ENCODE measurements around the gene NID1.
"Not testable (repeated sequence)": the region's sequence is repeated elsewhere in the genome, so short reads cannot be mapped to it uniquely, and the experiment has no call there.

The NID1 gene

DNA sequence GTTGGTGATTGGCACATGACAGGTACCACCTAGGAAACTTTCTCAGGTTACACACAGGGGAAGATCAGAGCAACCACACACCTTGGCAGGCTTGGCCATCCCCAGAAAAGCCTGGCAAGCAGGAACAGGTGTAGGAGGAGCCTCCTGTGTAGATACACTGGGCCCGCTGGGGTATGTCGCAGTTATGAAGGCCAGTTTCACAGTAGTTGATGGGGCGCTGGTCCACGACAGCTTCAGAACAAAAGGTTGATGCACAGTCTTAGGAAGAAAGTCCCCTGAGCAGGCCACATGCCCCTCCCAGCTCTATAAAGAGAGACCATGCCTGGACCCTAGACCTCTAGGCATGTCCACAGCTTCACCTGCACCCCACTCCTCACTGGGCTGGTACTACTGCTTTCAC lies 51.6 kb downstream of the NID1 start:
- no peak overlapping the region for H3K27ac Mint-ChIP-seq

DNA sequence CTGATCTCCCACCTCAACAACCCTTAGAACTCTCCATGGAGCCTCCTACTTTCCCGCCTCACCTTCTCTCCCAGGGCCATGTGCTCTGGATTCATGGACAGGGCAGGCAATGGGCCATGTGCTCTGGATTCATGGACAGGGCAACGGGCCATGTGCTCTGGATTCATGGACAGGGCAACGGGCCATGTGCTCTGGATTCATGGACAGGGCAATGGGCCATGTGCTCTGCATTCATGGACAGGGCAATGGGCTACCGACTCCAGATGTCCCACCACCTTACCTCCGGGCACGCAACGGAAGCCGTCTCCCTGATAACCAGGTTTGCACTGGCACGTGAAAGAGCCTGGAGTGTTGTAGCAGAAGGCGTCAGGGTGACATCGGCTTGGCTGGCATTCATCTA lies 53.2 kb downstream of the NID1 start:
- Mint-ChIP-seq H3K9me3 (no peaks in the 10 kb centered on the region), H3K27me3 (no peaks in the 10 kb centered on the region), H3K4me3 (no peak overlapping the region), H3K27ac (no peak overlapping the region), H3K4me1 (ENCODE audit: low read depth) (no peaks in the 10 kb centered on the region), H3K36me3 (ENCODE audit: low read depth) (no peaks in the 10 kb centered on the region)

More for the DNA sequence above, 51.6 kb downstream of the NID1 start:
- H3K27me3 Mint-ChIP-seq, result no peaks in the 10 kb centered on the region
- no peaks in the 10 kb centered on the region for H3K9me3 Mint-ChIP-seq
- H3K36me3 Mint-ChIP-seq (ENCODE audit: low read depth), result no peaks in the 10 kb centered on the region
- H3K4me1 Mint-ChIP-seq (ENCODE audit: low read depth), result no peaks in the 10 kb centered on the region
- no peak overlapping the region for H3K4me3 Mint-ChIP-seq

DNA sequence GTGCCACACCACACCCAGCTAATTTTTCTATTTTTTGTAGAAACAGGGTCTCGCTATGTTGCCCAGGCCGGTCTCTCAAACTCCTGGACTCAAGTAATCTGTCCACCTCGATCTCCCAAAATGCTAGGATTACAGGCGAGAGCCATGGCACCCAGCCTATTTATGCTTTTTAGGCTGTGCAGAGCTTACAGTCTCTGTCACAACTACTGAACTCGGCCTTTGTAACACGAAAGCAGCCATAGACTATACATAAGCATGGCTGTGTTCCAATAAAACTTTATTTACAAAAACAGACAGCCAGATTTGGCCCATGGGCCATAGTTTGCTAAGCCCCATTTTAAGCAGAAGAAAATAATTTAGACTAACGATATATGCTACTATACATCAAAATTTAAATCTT lies 54.4 kb downstream of the NID1 start:
- Mint-ChIP-seq H3K9me3 (no peaks in the 10 kb centered on the region), H3K36me3 (ENCODE audit: low read depth) (no peaks in the 10 kb centered on the region), H3K27ac (no peak overlapping the region), H3K4me3 (no peak overlapping the region), H3K4me1 (ENCODE audit: low read depth) (no peaks in the 10 kb centered on the region), H3K27me3 (no peaks in the 10 kb centered on the region)

DNA sequence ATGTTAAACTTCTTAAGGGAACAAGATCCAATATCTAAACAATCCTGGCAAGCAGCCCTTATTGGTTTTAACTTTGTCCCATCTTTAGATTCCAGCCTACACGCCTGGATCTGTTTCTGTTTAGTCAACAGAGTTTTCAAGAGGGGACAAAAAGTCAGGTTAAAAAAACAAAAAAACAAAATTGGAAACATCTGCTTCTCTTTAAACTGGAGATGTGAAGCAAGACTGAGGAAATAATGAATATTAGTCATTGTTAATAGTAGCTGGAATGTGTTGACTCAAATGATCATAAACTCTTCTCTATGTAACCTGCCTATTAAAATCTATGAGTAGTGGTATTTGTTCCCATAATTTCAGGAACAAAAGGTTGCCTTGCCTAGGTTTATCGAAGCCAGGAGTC lies 55.0 kb downstream of the NID1 start:
- Mint-ChIP-seq H3K36me3 (ENCODE audit: low read depth) (no peaks in the 10 kb centered on the region), H3K27me3 (no peaks in the 10 kb centered on the region), H3K9me3 (no peaks in the 10 kb centered on the region), H3K27ac (no peak overlapping the region), H3K4me1 (ENCODE audit: low read depth) (no peaks in the 10 kb centered on the region), H3K4me3 (no peak overlapping the region)

GRCh38 chr1:236009191-236009590 lies 55.7 kb downstream of the NID1 start:
- Mint-ChIP-seq H3K36me3 (ENCODE audit: low read depth) (no peaks in the 10 kb centered on the region), H3K9me3 (no peaks in the 10 kb centered on the region), H3K27me3 (no peaks in the 10 kb centered on the region), H3K4me1 (ENCODE audit: low read depth) (peaks cover under 1% of the 10 kb centered on the region), H3K4me3 (no peak overlapping the region), H3K27ac (no peak overlapping the region)

DNA sequence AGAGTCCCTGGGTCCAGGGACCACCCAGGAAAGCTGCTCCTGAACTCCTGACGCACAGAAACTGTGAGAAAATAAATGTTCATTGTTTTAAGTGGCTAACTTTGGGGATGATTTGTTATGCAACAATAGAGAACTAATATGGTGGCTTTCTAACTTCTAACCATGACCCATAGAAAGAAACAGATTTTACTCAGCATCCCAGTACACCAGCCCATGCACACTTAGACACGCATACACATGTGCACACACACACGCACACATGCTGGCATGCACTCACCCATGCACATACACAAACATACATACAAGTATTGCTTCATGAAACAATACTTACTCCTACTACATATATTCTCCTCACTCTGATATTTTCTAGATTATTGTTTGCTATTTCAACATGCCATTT lies 57.1 kb downstream of the NID1 start:
- Mint-ChIP-seq H3K27ac (no peak overlapping the region), H3K4me1 (ENCODE audit: low read depth) (peaks cover 6% of the 10 kb centered on the region), H3K36me3 (ENCODE audit: low read depth) (no peaks in the 10 kb centered on the region), H3K4me3 (no peak overlapping the region), H3K9me3 (no peaks in the 10 kb centered on the region), H3K27me3 (no peaks in the 10 kb centered on the region)

DNA sequence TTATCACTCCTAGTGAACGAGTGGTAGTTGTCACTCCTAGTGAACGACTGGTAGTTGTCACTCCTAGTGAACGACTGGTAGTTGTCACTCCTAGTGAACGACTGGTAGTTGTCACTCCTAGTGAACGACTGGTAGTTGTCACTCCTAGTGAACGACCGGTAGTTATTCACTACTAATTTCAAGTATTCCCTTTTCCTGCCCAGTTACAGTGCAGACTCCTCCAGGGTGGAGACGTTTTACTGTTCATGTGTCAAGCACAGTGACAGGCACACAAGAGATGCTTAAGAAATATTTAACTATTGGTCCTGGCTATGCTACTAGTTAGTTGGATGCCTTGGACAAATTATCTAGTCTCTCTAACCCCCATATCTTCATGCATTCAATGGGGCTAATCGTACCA lies 61.8 kb downstream of the NID1 start:
- not testable (repeated sequence) for H3K4me3 Mint-ChIP-seq; H3K36me3 Mint-ChIP-seq (ENCODE audit: low read depth); H3K27ac Mint-ChIP-seq; H3K9me3 Mint-ChIP-seq; H3K27me3 Mint-ChIP-seq
- H3K4me1 Mint-ChIP-seq (ENCODE audit: low read depth), result peaks cover 37% of the 10 kb centered on the region

DNA sequence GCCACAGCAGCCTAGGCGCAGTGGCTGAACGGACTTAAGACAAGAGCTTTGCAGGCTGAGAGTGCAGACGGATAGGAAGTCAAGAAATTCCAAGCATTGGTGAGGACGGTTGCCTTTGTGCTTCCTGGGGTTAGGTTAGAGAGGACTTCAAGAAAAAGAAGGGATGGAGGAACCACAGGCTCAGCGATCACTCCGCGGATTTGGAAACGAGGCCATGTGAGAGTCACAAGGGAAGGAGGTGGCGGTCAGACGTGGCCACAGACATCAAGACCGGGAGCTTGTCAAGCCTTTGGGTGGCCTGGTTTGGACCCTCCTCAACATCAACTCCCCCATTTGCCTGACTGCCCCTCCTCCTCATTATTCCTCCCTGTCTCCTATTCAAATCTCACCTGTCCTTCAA lies 62.3 kb downstream of the NID1 start:
- no peak overlapping the region for H3K27ac Mint-ChIP-seq
- H3K27me3 Mint-ChIP-seq, result no peaks in the 10 kb centered on the region
- no peaks in the 10 kb centered on the region for H3K36me3 Mint-ChIP-seq (ENCODE audit: low read depth)
- no peaks in the 10 kb centered on the region for H3K9me3 Mint-ChIP-seq
- H3K4me3 Mint-ChIP-seq, result no peak overlapping the region
- peaks cover 42% of the 10 kb centered on the region for H3K4me1 Mint-ChIP-seq (ENCODE audit: low read depth)

DNA sequence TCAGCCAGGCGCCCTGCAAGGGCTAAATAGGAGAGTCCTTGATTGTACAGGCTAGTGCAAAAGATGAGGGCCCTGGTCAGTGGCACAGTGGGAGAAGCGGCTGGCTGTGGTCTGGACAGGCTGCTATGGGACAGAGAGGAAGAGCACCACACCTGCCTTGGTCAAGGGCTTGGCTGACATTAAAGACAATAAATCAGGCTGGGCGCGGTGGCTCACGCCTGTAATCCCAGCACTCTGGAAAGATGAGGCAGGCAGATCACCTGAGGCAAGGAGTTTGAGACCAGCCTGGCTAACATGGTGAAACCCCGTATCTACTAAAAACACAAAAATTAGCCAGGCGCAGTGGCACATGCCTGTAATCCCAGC lies 62.9 kb downstream of the NID1 start:
- Mint-ChIP-seq H3K4me1 (ENCODE audit: low read depth) (peaks cover 44% of the 10 kb centered on the region), H3K36me3 (ENCODE audit: low read depth) (no peaks in the 10 kb centered on the region), H3K9me3 (no peaks in the 10 kb centered on the region), H3K27ac (no peak overlapping the region), H3K27me3 (no peaks in the 10 kb centered on the region), H3K4me3 (no peak overlapping the region)

GRCh38 chr1:236000781-236001180 lies 64.1 kb downstream of the NID1 start:
- Mint-ChIP-seq H3K4me3 (no peak overlapping the region), H3K36me3 (ENCODE audit: low read depth) (no peaks in the 10 kb centered on the region), H3K4me1 (ENCODE audit: low read depth) (peaks cover 46% of the 10 kb centered on the region), H3K27me3 (no peaks in the 10 kb centered on the region), H3K9me3 (no peaks in the 10 kb centered on the region), H3K27ac (peak overlapping the region; percentile 98)

- Mint-ChIP-seq H3K27me3 (no peaks in the 10 kb centered on the region), H3K27ac (peak overlapping the region; percentile 98), H3K36me3 (ENCODE audit: low read depth) (no peaks in the 10 kb centered on the region), H3K9me3 (no peaks in the 10 kb centered on the region), H3K4me1 (ENCODE audit: low read depth) (peaks cover 46% of the 10 kb centered on the region), H3K4me3 (peak overlapping the region; percentile 68)
These were observed 65.5 kb downstream of the NID1 start for GRCh38 chr1:235999259-235999925.

DNA sequence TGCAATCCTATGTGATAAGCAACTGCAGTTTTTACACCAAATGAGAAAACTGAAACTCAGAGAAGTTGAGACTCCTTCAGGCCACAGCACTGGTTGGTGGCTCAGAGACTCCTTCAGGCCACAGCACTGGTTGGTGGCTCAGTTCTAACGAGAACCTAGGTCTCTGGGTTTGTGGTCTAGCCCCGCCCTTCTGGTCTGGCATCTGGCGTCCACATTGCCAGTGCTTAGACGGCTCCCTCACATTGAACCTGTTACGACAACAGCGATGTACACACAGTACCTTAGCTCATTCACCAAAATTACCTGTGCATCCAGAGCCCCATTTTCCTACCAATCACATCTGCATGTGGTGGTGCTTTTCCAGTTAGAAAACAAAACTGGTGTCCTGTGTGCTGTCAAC lies 66.1 kb downstream of the NID1 start:
- Mint-ChIP-seq H3K36me3 (ENCODE audit: low read depth) (no peaks in the 10 kb centered on the region), H3K4me3 (peak overlapping the region; percentile 68), H3K27ac (peak overlapping the region; percentile 98), H3K4me1 (ENCODE audit: low read depth) (peaks cover 42% of the 10 kb centered on the region), H3K9me3 (no peaks in the 10 kb centered on the region), H3K27me3 (no peaks in the 10 kb centered on the region)

GRCh38 chr1:235997931-235998330 lies 67.0 kb downstream of the NID1 start:
- Mint-ChIP-seq H3K36me3 (ENCODE audit: low read depth) (no peaks in the 10 kb centered on the region), H3K27me3 (no peaks in the 10 kb centered on the region), H3K4me3 (no peak overlapping the region), H3K4me1 (ENCODE audit: low read depth) (peaks cover 41% of the 10 kb centered on the region), H3K27ac (peak overlapping the region; percentile 98), H3K9me3 (no peaks in the 10 kb centered on the region)

GRCh38 chr1:235997049-235997448 lies 67.8 kb downstream of the NID1 start:
- Mint-ChIP-seq H3K36me3 (ENCODE audit: low read depth) (no peaks in the 10 kb centered on the region), H3K4me3 (no peak overlapping the region), H3K27me3 (no peaks in the 10 kb centered on the region), H3K27ac (peak overlapping the region; percentile 45), H3K9me3 (no peaks in the 10 kb centered on the region), H3K4me1 (ENCODE audit: low read depth) (peaks cover 41% of the 10 kb centered on the region)

- Mint-ChIP-seq H3K9me3 (no peaks in the 10 kb centered on the region), H3K4me1 (ENCODE audit: low read depth) (peaks cover 37% of the 10 kb centered on the region), H3K27ac (no peak overlapping the region), H3K4me3 (no peak overlapping the region), H3K27me3 (no peaks in the 10 kb centered on the region), H3K36me3 (ENCODE audit: low read depth) (no peaks in the 10 kb centered on the region)
These were observed 68.7 kb downstream of the NID1 start for GRCh38 chr1:235996048-235996785.

GRCh38 chr1:235995511-235995910 lies 69.4 kb downstream of the NID1 start:
- Mint-ChIP-seq H3K27ac (no peak overlapping the region), H3K4me1 (ENCODE audit: low read depth) (peaks cover 34% of the 10 kb centered on the region), H3K36me3 (ENCODE audit: low read depth) (no peaks in the 10 kb centered on the region), H3K4me3 (no peak overlapping the region), H3K27me3 (no peaks in the 10 kb centered on the region), H3K9me3 (no peaks in the 10 kb centered on the region)

All from stimulated activated naive CD8-positive, alpha-beta T cell treated with anti-CD3 and anti-CD28 coated beads, Interleukin-15, Interleukin-2, amounts not matched to agents 100 ng/mL and 50 ng/mL, for 24 hours (primary cell).